ENCODE data around the gene ZNF557. TPM values are rescaled to one million over a fixed set of nuclear protein-coding genes. Genes with fewer than 3 reads are reported as not detected.
"Not testable (repeated sequence)": the region's sequence is repeated elsewhere in the genome, so short reads cannot be mapped to it uniquely, and the experiment has no call there.

ZNF557 gene
- total RNA-seq (10 to 100 TPM; 11.7 to 36.2 (median 20.0) TPM), polyA plus RNA-seq (10 to 100 TPM in 1 of 2 donors, 1 to 10 TPM in 1; 5.4 to 14.0 TPM), total RNA-seq (42.4 reads per million, percentile 67 among the genes with 10 or more reads in this experiment)

- Mint-ChIP-seq H3K9me3 (peaks cover 0 to 9% (median under 1%) of the 10 kb centered on the region in 11 donors), H3K36me3 (peaks cover 6 to 33% (median 20%) of the 10 kb centered on the region in 5 donors), H3K27ac (peak within 1 kb of the TSS; percentile 63 to 95 (median 94)), H3K4me1 (peaks cover 7 to 40% (median 19%) of the 10 kb centered on the region in 7 donors), H3K4me3 (peak within 1 kb of the TSS; percentile 90 to 98 (median 94)), H3K27me3 (no peaks in the 10 kb centered on the region)
- H3K4me3 ChIP-seq (ENCODE audit: low read length): peak within 1 kb of the TSS; percentile 100
- H3K27me3 ChIP-seq (ENCODE audit: control insufficient read depth in 2 of 2, insufficient read depth in 2 of 2, low read length in 2 of 2): no peaks in the 10 kb centered on the region
- no peaks in the 10 kb centered on the region for H3K9me3 ChIP-seq (ENCODE audit: control insufficient read depth in 2 of 3, low read length in 3 of 3)
- H3K36me3 ChIP-seq (ENCODE audit: control insufficient read depth in 2 of 3, insufficient read depth in 3 of 3, low read length in 3 of 3): peaks cover 11 to 36% (median 12%) of the 10 kb centered on the region in 3 experiments
- ChIA-PET CTCF (interaction anchor here (0.6 to 1.2 kb wide), 5 partner anchors 9 to 331 kb away, joined by 3 read pairs; no protein-coding TSS in a partner anchor), POLR2A (interaction anchor here (0.6 to 3.1 kb wide), 23 partner anchors 8 to 800 kb away, joined by 3 to 23 read pairs (median 5); partner anchors contain the start of genes ARHGEF18, GPR108, PET100 and XAB2)
- H3K27ac ChIP-seq (ENCODE audit: low read depth, low read length): peak within 1 kb of the TSS; percentile 84
- peaks cover 14% of the 10 kb centered on the region in 2 donors for H3K4me1 ChIP-seq (ENCODE audit: control insufficient read depth in 2 of 2, insufficient read depth in 2 of 2, low read length in 2 of 2)
- intact Hi-C loops (cut with micrococcal nuclease): loop anchor here (1.0 to 10.0 kb wide), 5 partner anchors 14 to 1164 kb away; partner anchors contain the start of genes CTXN1 (in 1 of the 2), GPR108 (in 1 of the 2), NDUFA11 (in 1 of the 2) and SNAPC2 (in 1 of the 2)
- ATAC-seq (peak; percentile 99), DNase-seq (peak; percentile 93 to 100 (median 99))
Measured at GRCh38 chr19:7069042-7069903, at the start of gene ZNF557. TSS of gene ZNF557 (plus strand) at chr19:7069703. CDS start at chr19:7075075, 5,372 bp downstream.

DNA sequence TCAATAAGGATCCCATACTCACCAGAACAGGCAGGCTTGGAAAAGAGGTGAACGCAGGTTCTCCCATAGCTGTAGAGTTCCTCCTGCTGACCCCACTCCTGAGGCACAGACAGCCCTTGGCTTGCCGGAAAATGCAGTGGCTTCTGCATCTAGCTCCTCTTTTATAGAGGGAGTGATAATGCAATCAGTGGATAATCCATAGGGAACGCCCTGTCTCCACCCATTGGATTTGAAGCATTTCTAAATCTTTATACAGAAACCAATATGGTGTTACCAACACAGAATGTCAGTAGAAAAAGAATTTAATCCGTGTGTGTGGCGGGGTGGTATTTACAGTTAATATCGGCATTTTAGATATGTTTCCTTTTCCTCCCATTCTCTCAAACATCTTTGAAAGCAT is 48.2 kb upstream of the ZNF557 start, which contains the start of gene MBD3L2B:
TSS of gene MBD3L2B (minus strand) at position 101 of the 400 bp plus-strand sequence. CDS start at position 67, 34 bp downstream.
- H3K27ac ChIP-seq (ENCODE audit: low read depth, low read length); CTCF ChIA-PET; H3K36me3 Mint-ChIP-seq; POLR2A ChIA-PET; H3K9me3 Mint-ChIP-seq; H3K9me3 ChIP-seq (ENCODE audit: control insufficient read depth in 2 of 3, low read length in 3 of 3); H3K4me1 ChIP-seq (ENCODE audit: control insufficient read depth in 2 of 2, insufficient read depth in 2 of 2, low read length in 2 of 2); ATAC-seq; DNase-seq; H3K27me3 Mint-ChIP-seq; H3K36me3 ChIP-seq (ENCODE audit: control insufficient read depth in 2 of 3, insufficient read depth in 3 of 3, low read length in 3 of 3); intact Hi-C loops (cut with micrococcal nuclease); H3K4me3 Mint-ChIP-seq; H3K4me3 ChIP-seq (ENCODE audit: low read length); H3K4me1 Mint-ChIP-seq; H3K27ac Mint-ChIP-seq; H3K27me3 ChIP-seq (ENCODE audit: control insufficient read depth in 2 of 2, insufficient read depth in 2 of 2, low read length in 2 of 2): not testable (repeated sequence)

GRCh38 chr19:7028790-7029189 is 40.7 kb upstream of the ZNF557 start:
- CTCF ChIA-PET; H3K4me1 Mint-ChIP-seq; H3K27me3 ChIP-seq (ENCODE audit: control insufficient read depth in 2 of 2, insufficient read depth in 2 of 2, low read length in 2 of 2); H3K9me3 ChIP-seq (ENCODE audit: control insufficient read depth in 2 of 3, low read length in 3 of 3); H3K4me3 Mint-ChIP-seq; H3K9me3 Mint-ChIP-seq; DNase-seq; POLR2A ChIA-PET; H3K36me3 Mint-ChIP-seq; H3K27me3 Mint-ChIP-seq; H3K36me3 ChIP-seq (ENCODE audit: control insufficient read depth in 2 of 3, insufficient read depth in 3 of 3, low read length in 3 of 3); H3K4me1 ChIP-seq (ENCODE audit: control insufficient read depth in 2 of 2, insufficient read depth in 2 of 2, low read length in 2 of 2); ATAC-seq; H3K27ac ChIP-seq (ENCODE audit: low read depth, low read length); H3K4me3 ChIP-seq (ENCODE audit: low read length); intact Hi-C loops (cut with micrococcal nuclease); H3K27ac Mint-ChIP-seq: not testable (repeated sequence)

DNA sequence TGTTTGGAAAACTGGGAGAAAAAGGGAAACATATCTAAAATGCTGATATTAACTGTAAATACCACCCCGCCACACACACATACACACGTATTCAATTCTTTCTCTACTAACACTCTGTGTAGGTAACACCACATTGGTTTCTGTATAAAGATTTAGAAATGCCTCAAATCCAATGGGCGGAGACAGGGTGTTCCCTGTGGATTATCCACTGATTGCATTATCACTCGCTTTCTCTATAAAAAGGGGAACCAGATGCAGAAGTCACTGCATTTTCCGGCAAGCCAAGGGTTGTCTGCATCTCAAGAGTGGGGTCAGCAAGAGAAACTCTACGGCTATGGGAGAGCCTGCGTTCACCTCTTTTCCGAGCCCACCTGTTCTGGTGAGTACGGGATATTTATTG is 39.2 kb upstream of the ZNF557 start, which contains the start of gene MBD3L5:
TSS of gene MBD3L5 (plus strand) at position 301 of the 400 bp plus-strand sequence. CDS start at position 335, 34 bp downstream.
- H3K27me3 Mint-ChIP-seq; H3K36me3 Mint-ChIP-seq; H3K4me3 Mint-ChIP-seq; H3K27me3 ChIP-seq (ENCODE audit: control insufficient read depth in 2 of 2, insufficient read depth in 2 of 2, low read length in 2 of 2); H3K4me3 ChIP-seq (ENCODE audit: low read length); H3K36me3 ChIP-seq (ENCODE audit: control insufficient read depth in 2 of 3, insufficient read depth in 3 of 3, low read length in 3 of 3); ATAC-seq; DNase-seq; H3K9me3 Mint-ChIP-seq; H3K4me1 ChIP-seq (ENCODE audit: control insufficient read depth in 2 of 2, insufficient read depth in 2 of 2, low read length in 2 of 2); H3K27ac ChIP-seq (ENCODE audit: low read depth, low read length); H3K9me3 ChIP-seq (ENCODE audit: control insufficient read depth in 2 of 3, low read length in 3 of 3); H3K27ac Mint-ChIP-seq; CTCF ChIA-PET; POLR2A ChIA-PET; intact Hi-C loops (cut with micrococcal nuclease); H3K4me1 Mint-ChIP-seq: not testable (repeated sequence)

DNA sequence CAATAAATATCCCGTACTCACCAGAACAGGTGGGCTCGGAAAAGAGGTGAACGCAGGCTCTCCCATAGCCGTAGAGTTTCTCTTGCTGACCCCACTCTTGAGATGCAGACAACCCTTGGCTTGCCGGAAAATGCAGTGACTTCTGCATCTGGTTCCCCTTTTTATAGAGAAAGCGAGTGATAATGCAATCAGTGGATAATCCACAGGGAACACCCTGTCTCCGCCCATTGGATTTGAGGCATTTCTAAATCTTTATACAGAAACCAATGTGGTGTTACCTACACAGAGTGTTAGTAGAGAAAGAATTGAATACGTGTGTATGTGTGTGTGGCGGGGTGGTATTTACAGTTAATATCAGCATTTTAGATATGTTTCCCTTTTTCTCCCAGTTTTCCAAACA is 29.4 kb upstream of the ZNF557 start, which contains the start of gene MBD3L4:
TSS of gene MBD3L4 (minus strand) at position 101 of the 400 bp plus-strand sequence. CDS start at position 66, 35 bp downstream.
- H3K4me3 ChIP-seq (ENCODE audit: low read length); intact Hi-C loops (cut with micrococcal nuclease); H3K27ac Mint-ChIP-seq; H3K9me3 Mint-ChIP-seq; POLR2A ChIA-PET; H3K27ac ChIP-seq (ENCODE audit: low read depth, low read length); H3K36me3 Mint-ChIP-seq; CTCF ChIA-PET; H3K27me3 Mint-ChIP-seq; DNase-seq; H3K9me3 ChIP-seq (ENCODE audit: control insufficient read depth in 2 of 3, low read length in 3 of 3); H3K36me3 ChIP-seq (ENCODE audit: control insufficient read depth in 2 of 3, insufficient read depth in 3 of 3, low read length in 3 of 3); H3K27me3 ChIP-seq (ENCODE audit: control insufficient read depth in 2 of 2, insufficient read depth in 2 of 2, low read length in 2 of 2); H3K4me3 Mint-ChIP-seq; ATAC-seq; H3K4me1 ChIP-seq (ENCODE audit: control insufficient read depth in 2 of 2, insufficient read depth in 2 of 2, low read length in 2 of 2); H3K4me1 Mint-ChIP-seq: not testable (repeated sequence)

GRCh38 chr19:7041563-7041962 is 27.9 kb upstream of the ZNF557 start:
- H3K27ac ChIP-seq (ENCODE audit: low read depth, low read length); H3K4me3 ChIP-seq (ENCODE audit: low read length); H3K4me3 Mint-ChIP-seq; H3K27me3 Mint-ChIP-seq; H3K36me3 Mint-ChIP-seq; H3K27ac Mint-ChIP-seq; H3K4me1 Mint-ChIP-seq; H3K27me3 ChIP-seq (ENCODE audit: control insufficient read depth in 2 of 2, insufficient read depth in 2 of 2, low read length in 2 of 2); H3K9me3 ChIP-seq (ENCODE audit: control insufficient read depth in 2 of 3, low read length in 3 of 3); H3K36me3 ChIP-seq (ENCODE audit: control insufficient read depth in 2 of 3, insufficient read depth in 3 of 3, low read length in 3 of 3); H3K9me3 Mint-ChIP-seq; DNase-seq; ATAC-seq; CTCF ChIA-PET; H3K4me1 ChIP-seq (ENCODE audit: control insufficient read depth in 2 of 2, insufficient read depth in 2 of 2, low read length in 2 of 2); POLR2A ChIA-PET; intact Hi-C loops (cut with micrococcal nuclease): not testable (repeated sequence)
